Activated naive CD8-positive, alpha-beta T cell treated with anti-CD3 and anti-CD28 coated beads for 36 hours (primary cell): Measurements from ENCODE around the gene CUL9. TPM values are rescaled to one million over a fixed set of nuclear protein-coding genes. Genes with fewer than 3 reads are reported as not detected.
"Not testable (repeated sequence)": the region's sequence is repeated elsewhere in the genome, so short reads cannot be mapped to it uniquely, and the experiment has no call there.

ENCODE experiments used
- DNase-seq: peaks from one replicate; pipeline ENCODE4 v3.0.0; 2021
- H3K27ac Mint-ChIP-seq: one replicate; pipeline ENCODE4 v1.8.0; 2022; ENCODE audit warnings: mild to moderate bottlenecking, moderate library complexity, mixed read lengths
- H3K27me3 Mint-ChIP-seq: one replicate; pipeline ENCODE4 v1.8.0; 2022; ENCODE audit warnings: mild to moderate bottlenecking, mixed read lengths
- H3K36me3 Mint-ChIP-seq: one replicate; pipeline ENCODE4 v1.8.0; 2021; ENCODE audit warnings: mild to moderate bottlenecking, mixed read lengths
- H3K4me1 Mint-ChIP-seq: one replicate; pipeline ENCODE4 v1.8.0; 2021; ENCODE audit warnings: mixed read lengths
- H3K4me3 Mint-ChIP-seq: one replicate; pipeline ENCODE4 v1.8.0; 2022; ENCODE audit warnings: mild to moderate bottlenecking, moderate library complexity, mixed read lengths
- H3K9me3 Mint-ChIP-seq: one replicate; pipeline ENCODE4 v1.8.0; 2022; ENCODE audit warnings: mixed read lengths
- total RNA-seq, 2 experiments: library from RNA; stranded (reverse); gene quantifications; one replicate each; pipeline ENCODE4 v1.2.3, GENCODE V29; 2021

CUL9 gene
- total RNA-seq = 10 to 100 TPM; 31.3 to 31.5 TPM

GRCh38 chr6:43181942-43182860 is at the start of gene CUL9:
Gene CUL9 (plus strand): TSS chr6:43182196. CDS start chr6:43184311, 2,115 bp downstream.
- H3K27me3 Mint-ChIP-seq = no peaks in the 10 kb centered on the region
- peaks cover 40% of the 10 kb centered on the region for H3K4me1 Mint-ChIP-seq
- H3K4me3 Mint-ChIP-seq = peak within 1 kb of the TSS; percentile 97
- H3K27ac Mint-ChIP-seq = peak within 1 kb of the TSS; percentile 87
- peaks cover 11% of the 10 kb centered on the region for H3K36me3 Mint-ChIP-seq
- no peaks in the 10 kb centered on the region for H3K9me3 Mint-ChIP-seq
- peak; percentile 88 for DNase-seq

- Mint-ChIP-seq H3K9me3 (no peaks in the 10 kb centered on the region), H3K27me3 (no peaks in the 10 kb centered on the region), H3K36me3 (no peaks in the 10 kb centered on the region), H3K27ac (no peak overlapping the region), H3K4me1 (peaks cover 11% of the 10 kb centered on the region), H3K4me3 (no peak overlapping the region)
- DNase-seq = no peak
Observed at GRCh38 chr6:43138267-43138666, 43.7 kb upstream of the CUL9 start.

- H3K27me3 Mint-ChIP-seq, DNase-seq: not testable (repeated sequence)
Observed at GRCh38 chr6:43139973-43140372, 42.0 kb upstream of the CUL9 start.

GRCh38 chr6:43141644-43142043 is 40.4 kb upstream of the CUL9 start:
- H3K9me3 Mint-ChIP-seq = no peaks in the 10 kb centered on the region
- H3K4me1 Mint-ChIP-seq = peaks cover 16% of the 10 kb centered on the region
- H3K27ac Mint-ChIP-seq = peak overlapping the region; percentile 93
- no peaks in the 10 kb centered on the region for H3K36me3 Mint-ChIP-seq
- no peak for DNase-seq
- no peak overlapping the region for H3K4me3 Mint-ChIP-seq
- H3K27me3 Mint-ChIP-seq = no peaks in the 10 kb centered on the region

More at GRCh38 chr6:43139973-43140372, 42.0 kb upstream of the CUL9 start:
- peaks cover 16% of the 10 kb centered on the region for H3K4me1 Mint-ChIP-seq
- H3K27ac Mint-ChIP-seq, H3K4me3 Mint-ChIP-seq, H3K36me3 Mint-ChIP-seq, H3K9me3 Mint-ChIP-seq: not testable (repeated sequence)

GRCh38 chr6:43142101-43142500 is 39.9 kb upstream of the CUL9 start:
- peaks cover 16% of the 10 kb centered on the region for H3K4me1 Mint-ChIP-seq
- no peaks in the 10 kb centered on the region for H3K9me3 Mint-ChIP-seq
- H3K27ac Mint-ChIP-seq = peak overlapping the region; percentile 93
- DNase-seq = peak; percentile 23
- H3K27me3 Mint-ChIP-seq = no peaks in the 10 kb centered on the region
- H3K4me3 Mint-ChIP-seq = peak overlapping the region; percentile 67
- no peaks in the 10 kb centered on the region for H3K36me3 Mint-ChIP-seq

- Mint-ChIP-seq H3K27ac (peak overlapping the region; percentile 93), H3K27me3 (no peaks in the 10 kb centered on the region), H3K4me1 (peaks cover 16% of the 10 kb centered on the region), H3K36me3 (no peaks in the 10 kb centered on the region), H3K9me3 (no peaks in the 10 kb centered on the region), H3K4me3 (peak overlapping the region; percentile 47)
- peak; percentile 86 for DNase-seq
Observed at GRCh38 chr6:43143235-43144128, 38.5 kb upstream of the CUL9 start.

GRCh38 chr6:43144879-43145278 is 37.1 kb upstream of the CUL9 start:
- H3K4me1 Mint-ChIP-seq = peaks cover 16% of the 10 kb centered on the region
- no peak for DNase-seq
- no peaks in the 10 kb centered on the region for H3K36me3 Mint-ChIP-seq
- H3K9me3 Mint-ChIP-seq = no peaks in the 10 kb centered on the region
- no peaks in the 10 kb centered on the region for H3K27me3 Mint-ChIP-seq
- no peak overlapping the region for H3K27ac Mint-ChIP-seq
- no peak overlapping the region for H3K4me3 Mint-ChIP-seq

- peaks cover 16% of the 10 kb centered on the region for H3K4me1 Mint-ChIP-seq
- no peaks in the 10 kb centered on the region for H3K27me3 Mint-ChIP-seq
- no peaks in the 10 kb centered on the region for H3K9me3 Mint-ChIP-seq
- H3K36me3 Mint-ChIP-seq = no peaks in the 10 kb centered on the region
- H3K4me3 Mint-ChIP-seq = no peak overlapping the region
- no peak for DNase-seq
- H3K27ac Mint-ChIP-seq = no peak overlapping the region
Observed at GRCh38 chr6:43146261-43146660, 35.7 kb upstream of the CUL9 start.

- no peaks in the 10 kb centered on the region for H3K36me3 Mint-ChIP-seq
- H3K4me3 Mint-ChIP-seq = no peak overlapping the region
- H3K27me3 Mint-ChIP-seq = no peaks in the 10 kb centered on the region
- no peaks in the 10 kb centered on the region for H3K9me3 Mint-ChIP-seq
- DNase-seq = no peak
- peaks cover 15% of the 10 kb centered on the region for H3K4me1 Mint-ChIP-seq
- H3K27ac Mint-ChIP-seq = no peak overlapping the region
Observed at GRCh38 chr6:43146709-43147688, 35.0 kb upstream of the CUL9 start.

- peaks cover 9% of the 10 kb centered on the region for H3K4me1 Mint-ChIP-seq
- no peaks in the 10 kb centered on the region for H3K36me3 Mint-ChIP-seq
- H3K27ac Mint-ChIP-seq = no peak overlapping the region
- no peaks in the 10 kb centered on the region for H3K27me3 Mint-ChIP-seq
- no peak overlapping the region for H3K4me3 Mint-ChIP-seq
- H3K9me3 Mint-ChIP-seq = no peaks in the 10 kb centered on the region
- no peak for DNase-seq
Observed at GRCh38 chr6:43147691-43148477, 34.1 kb upstream of the CUL9 start.

GRCh38 chr6:43149265-43149664 is 32.7 kb upstream of the CUL9 start:
- no peaks in the 10 kb centered on the region for H3K4me1 Mint-ChIP-seq
- no peak overlapping the region for H3K27ac Mint-ChIP-seq

GRCh38 chr6:43150051-43150751 is 31.8 kb upstream of the CUL9 start:
- no peaks in the 10 kb centered on the region for H3K4me1 Mint-ChIP-seq
- H3K9me3 Mint-ChIP-seq = no peaks in the 10 kb centered on the region
- no peak overlapping the region for H3K27ac Mint-ChIP-seq
- no peak for DNase-seq
- no peaks in the 10 kb centered on the region for H3K36me3 Mint-ChIP-seq
- no peaks in the 10 kb centered on the region for H3K27me3 Mint-ChIP-seq
- H3K4me3 Mint-ChIP-seq = no peak overlapping the region

More at GRCh38 chr6:43149265-43149664, 32.7 kb upstream of the CUL9 start:
- H3K27me3 Mint-ChIP-seq = no peaks in the 10 kb centered on the region
- H3K4me3 Mint-ChIP-seq = no peak overlapping the region
- no peaks in the 10 kb centered on the region for H3K9me3 Mint-ChIP-seq
- no peaks in the 10 kb centered on the region for H3K36me3 Mint-ChIP-seq
- no peak for DNase-seq

GRCh38 chr6:43159599-43159998 is 22.4 kb upstream of the CUL9 start:
- no peak overlapping the region for H3K4me3 Mint-ChIP-seq
- no peaks in the 10 kb centered on the region for H3K27me3 Mint-ChIP-seq
- no peaks in the 10 kb centered on the region for H3K4me1 Mint-ChIP-seq
- no peaks in the 10 kb centered on the region for H3K9me3 Mint-ChIP-seq
- DNase-seq = no peak
- H3K27ac Mint-ChIP-seq = no peak overlapping the region
- no peaks in the 10 kb centered on the region for H3K36me3 Mint-ChIP-seq
